AG04449 (cell line): ENCODE results near the gene UNC13D.

ENCODE experiments used
- CTCF ChIA-PET: fragments of 350-600 bp; formaldehyde crosslinking; extraction: SDS; loops from one replicate; lab custom pipeline; 2021; ENCODE audit warnings: antibody characterized with exemption; lab: Yijun Ruan, JAX
- POLR2A ChIA-PET: fragments of 400-600, 350-600 bp; formaldehyde crosslinking; extraction: SDS; loops from one replicate; lab custom pipeline; 2020; ENCODE audit warnings: antibody characterized with exemption, inconsistent platforms; lab: Yijun Ruan, JAX
- DNase-seq: peaks from one replicate; pipeline ENCODE4 v3.0.0-alpha.2; 2010; ENCODE audit warnings: low read depth, low spot score
- H3K4me3 ChIP-seq: 2 replicates; pipeline ENCODE4 v1.5.1; 2011; ENCODE audit warnings: low read depth, mild to moderate bottlenecking, control low read depth, low read length
- CTCF ChIP-seq: IDR thresholded peaks from one replicate; pipeline ENCODE4 v1.5.1; 2011; ENCODE audit warnings: mild to moderate bottlenecking, moderate library complexity, low read length, control low read depth, inconsistent platforms; ENCODE audit not compliant: insufficient read depth; ENCODE audit errors: missing control alignments

The UNC13D gene

GRCh38 chr17:75824050-75824552 is 20.1 kb downstream of the UNC13D start:
- no peak for TF ChIP-seq CTCF
- POLR2A ChIA-PET = interaction anchor here (1.8 kb wide), 1 partner anchor 44 kb away, joined by 6 read pairs; no protein-coding TSS in a partner anchor
- CTCF ChIA-PET = interaction anchor here (0.8 to 1.4 kb wide), 3 partner anchors 10 to 71 kb away, joined by 3 to 6 read pairs (median 4); no protein-coding TSS in a partner anchor
- no peak for DNase-seq
- no peak overlapping the region for H3K4me3 ChIP-seq

- no peak for TF ChIP-seq CTCF
- ChIA-PET CTCF (interaction anchor here (0.8 to 1.4 kb wide), 3 partner anchors 9 to 70 kb away, joined by 3 to 6 read pairs (median 4); no protein-coding TSS in a partner anchor), POLR2A (interaction anchor here (1.6 kb wide), 1 partner anchor 43 kb away, joined by 4 read pairs; no protein-coding TSS in a partner anchor)
- H3K4me3 ChIP-seq = no peak overlapping the region
- no peak for DNase-seq
Measured at GRCh38 chr17:75823257-75824041, 20.8 kb downstream of the UNC13D start.

GRCh38 chr17:75822800-75823166 is 21.4 kb downstream of the UNC13D start:
- ChIA-PET POLR2A (interaction anchor here (1.6 kb wide), 1 partner anchor 43 kb away, joined by 4 read pairs; no protein-coding TSS in a partner anchor), CTCF (interaction anchor here (1.4 kb wide), 1 partner anchor 39 kb away, joined by 6 read pairs; no protein-coding TSS in a partner anchor)
- DNase-seq = no peak
- H3K4me3 ChIP-seq = no peak overlapping the region
- TF ChIP-seq CTCF = no peak

- ChIA-PET CTCF (interaction anchor here (1.6 kb wide), 1 partner anchor 26 kb away, joined by 3 read pairs; no protein-coding TSS in a partner anchor), POLR2A (interaction anchor here (1.6 kb wide), 1 partner anchor 42 kb away, joined by 4 read pairs; no protein-coding TSS in a partner anchor)
- DNase-seq = no peak
Measured at GRCh38 chr17:75822119-75822799, 21.9 kb downstream of the UNC13D start.

GRCh38 chr17:75821552-75821951 is 22.7 kb downstream of the UNC13D start:
- CTCF ChIA-PET = interaction anchor here (1.3 to 1.6 kb wide), 2 partner anchors 9 to 27 kb away, joined by 3 to 7 read pairs; no protein-coding TSS in a partner anchor
- no peak overlapping the region for H3K4me3 ChIP-seq
- POLR2A ChIA-PET = no interaction called here
- no peak for DNase-seq
- no peak for TF ChIP-seq CTCF

More at GRCh38 chr17:75822119-75822799, 21.9 kb downstream of the UNC13D start:
- TF ChIP-seq CTCF = no peak
- no peak overlapping the region for H3K4me3 ChIP-seq
